HepG2 (cell line): ENCODE data around the gene IRF6. TPM values are rescaled to one million over a fixed set of nuclear protein-coding genes. Genes with fewer than 3 reads are reported as not detected.

Experiments used
- HOXA9 ChIP-seq: sonication (generic); formaldehyde crosslinking; IDR thresholded peaks from 2 replicates; pipeline ENCODE4 v1.8.1; 2022; ENCODE audit warnings: missing genetic modification reagents, mild to moderate bottlenecking, moderate library complexity, borderline replicate concordance
- KDM2A ChIP-seq: sonication (generic); formaldehyde crosslinking; IDR thresholded peaks from 2 replicates; pipeline ENCODE4 v1.4.0; 2020; ENCODE audit warnings: low read depth, missing genetic modification reagents, borderline replicate concordance
- KLF9 ChIP-seq: IDR thresholded peaks from 2 replicates; pipeline ENCODE4 v1.6.1; 2016; ENCODE audit warnings: low read depth
- RAD51 ChIP-seq: fragments of 450-650 bp; IDR thresholded peaks from 2 replicates; pipeline ENCODE4 v1.6.1; 2016; ENCODE audit warnings: borderline replicate concordance
- SATB2 ChIP-seq: sonication (generic); formaldehyde crosslinking; IDR thresholded peaks from 2 replicates; pipeline ENCODE4 v1.5.0; 2020; ENCODE audit warnings: missing genetic modification reagents
- ZMYM4 ChIP-seq: sonication (generic); formaldehyde crosslinking; IDR thresholded peaks from 2 replicates; pipeline ENCODE4 v1.8.1; 2023; ENCODE audit warnings: mild to moderate bottlenecking, missing genetic modification reagents
- ZNF124 ChIP-seq: sonication (generic); formaldehyde crosslinking; IDR thresholded peaks from 2 replicates; pipeline ENCODE4 v1.4.0; 2020; ENCODE audit warnings: missing genetic modification reagents
- ZNF263 ChIP-seq: sonication (generic); formaldehyde crosslinking; IDR thresholded peaks from 2 replicates; pipeline ENCODE4 v1.4.0; 2020; ENCODE audit warnings: missing genetic modification reagents
- ZNF510 ChIP-seq: sonication (generic); formaldehyde crosslinking; IDR thresholded peaks from 2 replicates; pipeline ENCODE4 v1.4.0; 2020; ENCODE audit warnings: low read depth, mild to moderate bottlenecking, missing genetic modification reagents
- ZNF605 ChIP-seq: sonication (generic); formaldehyde crosslinking; IDR thresholded peaks from 2 replicates; pipeline ENCODE4 v1.8.0; 2022; ENCODE audit warnings: mild to moderate bottlenecking, missing genetic modification reagents
- ZNF883 ChIP-seq: sonication (generic); formaldehyde crosslinking; IDR thresholded peaks from 2 replicates; pipeline ENCODE4 v1.5.1; 2020; ENCODE audit warnings: mild to moderate bottlenecking, missing genetic modification reagents; ENCODE audit errors: not compliant biosample characterization
- ZSCAN31 ChIP-seq: sonication (generic); formaldehyde crosslinking; IDR thresholded peaks from 2 replicates; pipeline ENCODE4 v1.5.0; 2020; ENCODE audit warnings: low read depth, mild to moderate bottlenecking, missing genetic modification reagents
- polyA plus RNA-seq, 8 experiments: library from polyadenylated mRNA; depleted of rRNA in 3 of 8; stranded (reverse) in 7 of 8; unstranded in 1 of 8; fragments of >200 nt; fragmentation: Illumina TruSeq in 4 of 8; extraction: Trizol in 4 of 8; gene quantifications; 2 replicates each; pipeline versions ENCODE4 v1.2.1 to v1.2.3, GENCODE V29; 2011 to 2016; ENCODE audit warnings: low read depth in 4 of 8, missing spikeins in 1 of 8, mixed read lengths in 1 of 8; ENCODE audit not compliant: insufficient read depth in 1 of 8
- total RNA-seq, 5 experiments: library from RNA; depleted of rRNA; stranded (reverse); fragments of >200 nt; fragmentation: Illumina TruSeq; extraction: Trizol; gene quantifications; 2 replicates each; pipeline ENCODE4 v1.2.3, GENCODE V29; 2016; ENCODE audit warnings: low read depth in 1 of 5
- TF ChIP-seq, protein P1 (sequence below): sonication (generic); formaldehyde crosslinking; IDR thresholded peaks from 2 replicates; pipeline ENCODE4 v1.8.0; 2022; ENCODE audit warnings: missing genetic modification reagents, mild to moderate bottlenecking, moderate library complexity, borderline replicate concordance
- TF ChIP-seq, protein P2 (sequence below): sonication (generic); formaldehyde crosslinking; IDR thresholded peaks from 2 replicates; pipeline ENCODE4 v1.5.1; 2020; ENCODE audit warnings: mild to moderate bottlenecking, moderate library complexity, missing genetic modification reagents
- TF ChIP-seq, protein P3 (sequence below): sonication (generic); formaldehyde crosslinking; IDR thresholded peaks from 2 replicates; pipeline ENCODE4 v1.4.0; 2020; ENCODE audit warnings: missing genetic modification reagents
- TF ChIP-seq, protein P4 (sequence below): sonication (generic); formaldehyde crosslinking; IDR thresholded peaks from 2 replicates; pipeline ENCODE4 v1.4.0; 2020; ENCODE audit warnings: low read depth, mild to moderate bottlenecking, missing genetic modification reagents
- TF ChIP-seq, protein P5 (sequence below): IDR thresholded peaks from 2 replicates; pipeline ENCODE4 v1.6.1; 2012; ENCODE audit warnings: inconsistent platforms

Gene IRF6
- total and polyA plus RNA-seq, 2 of the 13 experiments (the other 11 are each of a cell fraction or from before 2014, with no cell fraction given): 0.02 TPM; not detected in 1

DNA sequence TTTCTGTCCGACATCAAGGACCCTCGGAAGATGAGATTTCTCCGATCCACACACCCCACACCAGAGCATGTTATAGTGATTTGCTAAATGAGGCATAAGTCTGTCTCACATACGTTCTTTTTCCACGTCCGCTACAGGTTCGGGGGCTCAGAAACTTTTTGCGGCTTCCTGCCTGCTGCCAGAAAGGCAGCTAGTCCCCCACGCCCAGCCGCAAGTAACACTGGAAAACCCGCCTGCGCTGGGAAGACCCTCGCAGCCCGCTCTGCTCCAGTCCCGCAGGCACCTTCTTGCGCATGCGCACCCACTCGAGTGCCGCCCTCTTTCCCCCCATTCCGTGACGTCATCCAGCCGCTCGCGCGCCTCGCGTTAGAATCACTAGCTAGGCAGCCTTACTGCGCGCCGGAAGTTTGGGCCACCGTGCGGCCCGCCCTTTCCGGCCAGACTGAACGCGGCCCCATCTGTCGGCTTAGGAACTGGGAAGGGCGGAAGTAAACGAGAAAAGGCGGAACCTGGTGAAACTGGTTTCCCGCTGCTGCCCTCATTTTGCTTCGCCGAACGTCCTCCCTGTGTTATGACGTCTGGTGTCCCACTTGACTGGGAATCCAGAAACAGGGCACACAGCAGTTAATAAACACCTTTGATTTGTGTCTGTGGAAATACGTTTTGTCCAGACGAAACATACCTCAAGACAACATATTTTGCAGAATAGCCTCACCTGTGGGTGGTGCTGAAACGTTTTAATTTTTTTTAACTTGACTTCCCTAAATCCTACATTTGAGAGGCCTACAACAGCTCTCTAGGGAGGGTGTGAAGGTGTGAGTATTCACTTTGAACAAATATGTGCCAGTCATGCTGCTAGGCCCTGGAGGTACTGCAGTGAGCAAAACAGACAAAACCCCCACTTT is 21.4 kb downstream of the IRF6 start, which contains the start of gene C1orf74 (continued):
- TF ChIP-seq, protein P1, sequence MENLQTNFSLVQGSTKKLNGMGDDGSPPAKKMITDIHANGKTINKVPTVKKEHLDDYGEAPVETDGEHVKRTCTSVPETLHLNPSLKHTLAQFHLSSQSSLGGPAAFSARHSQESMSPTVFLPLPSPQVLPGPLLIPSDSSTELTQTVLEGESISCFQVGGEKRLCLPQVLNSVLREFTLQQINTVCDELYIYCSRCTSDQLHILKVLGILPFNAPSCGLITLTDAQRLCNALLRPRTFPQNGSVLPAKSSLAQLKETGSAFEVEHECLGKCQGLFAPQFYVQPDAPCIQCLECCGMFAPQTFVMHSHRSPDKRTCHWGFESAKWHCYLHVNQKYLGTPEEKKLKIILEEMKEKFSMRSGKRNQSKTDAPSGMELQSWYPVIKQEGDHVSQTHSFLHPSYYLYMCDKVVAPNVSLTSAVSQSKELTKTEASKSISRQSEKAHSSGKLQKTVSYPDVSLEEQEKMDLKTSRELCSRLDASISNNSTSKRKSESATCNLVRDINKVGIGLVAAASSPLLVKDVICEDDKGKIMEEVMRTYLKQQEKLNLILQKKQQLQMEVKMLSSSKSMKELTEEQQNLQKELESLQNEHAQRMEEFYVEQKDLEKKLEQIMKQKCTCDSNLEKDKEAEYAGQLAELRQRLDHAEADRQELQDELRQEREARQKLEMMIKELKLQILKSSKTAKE (CRISPR knock-in tag): no peak
- no peak for TF ChIP-seq SATB2 (CRISPR knock-in tag)
- peak; percentile 56; the same call in 1 of the 2 replicates for TF ChIP-seq KDM2A (CRISPR knock-in tag)
- TF ChIP-seq ZNF124: no peak
- TF ChIP-seq ZNF510 (CRISPR knock-in tag): no peak
- TF ChIP-seq, protein P2, sequence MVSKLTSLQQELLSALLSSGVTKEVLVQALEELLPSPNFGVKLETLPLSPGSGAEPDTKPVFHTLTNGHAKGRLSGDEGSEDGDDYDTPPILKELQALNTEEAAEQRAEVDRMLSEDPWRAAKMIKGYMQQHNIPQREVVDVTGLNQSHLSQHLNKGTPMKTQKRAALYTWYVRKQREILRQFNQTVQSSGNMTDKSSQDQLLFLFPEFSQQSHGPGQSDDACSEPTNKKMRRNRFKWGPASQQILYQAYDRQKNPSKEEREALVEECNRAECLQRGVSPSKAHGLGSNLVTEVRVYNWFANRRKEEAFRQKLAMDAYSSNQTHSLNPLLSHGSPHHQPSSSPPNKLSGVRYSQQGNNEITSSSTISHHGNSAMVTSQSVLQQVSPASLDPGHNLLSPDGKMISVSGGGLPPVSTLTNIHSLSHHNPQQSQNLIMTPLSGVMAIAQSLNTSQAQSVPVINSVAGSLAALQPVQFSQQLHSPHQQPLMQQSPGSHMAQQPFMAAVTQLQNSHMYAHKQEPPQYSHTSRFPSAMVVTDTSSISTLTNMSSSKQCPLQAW (CRISPR knock-in tag): no peak
- no peak for TF ChIP-seq KLF9
- TF ChIP-seq ZNF883 (CRISPR knock-in tag): no peak
- TF ChIP-seq, protein P3, sequence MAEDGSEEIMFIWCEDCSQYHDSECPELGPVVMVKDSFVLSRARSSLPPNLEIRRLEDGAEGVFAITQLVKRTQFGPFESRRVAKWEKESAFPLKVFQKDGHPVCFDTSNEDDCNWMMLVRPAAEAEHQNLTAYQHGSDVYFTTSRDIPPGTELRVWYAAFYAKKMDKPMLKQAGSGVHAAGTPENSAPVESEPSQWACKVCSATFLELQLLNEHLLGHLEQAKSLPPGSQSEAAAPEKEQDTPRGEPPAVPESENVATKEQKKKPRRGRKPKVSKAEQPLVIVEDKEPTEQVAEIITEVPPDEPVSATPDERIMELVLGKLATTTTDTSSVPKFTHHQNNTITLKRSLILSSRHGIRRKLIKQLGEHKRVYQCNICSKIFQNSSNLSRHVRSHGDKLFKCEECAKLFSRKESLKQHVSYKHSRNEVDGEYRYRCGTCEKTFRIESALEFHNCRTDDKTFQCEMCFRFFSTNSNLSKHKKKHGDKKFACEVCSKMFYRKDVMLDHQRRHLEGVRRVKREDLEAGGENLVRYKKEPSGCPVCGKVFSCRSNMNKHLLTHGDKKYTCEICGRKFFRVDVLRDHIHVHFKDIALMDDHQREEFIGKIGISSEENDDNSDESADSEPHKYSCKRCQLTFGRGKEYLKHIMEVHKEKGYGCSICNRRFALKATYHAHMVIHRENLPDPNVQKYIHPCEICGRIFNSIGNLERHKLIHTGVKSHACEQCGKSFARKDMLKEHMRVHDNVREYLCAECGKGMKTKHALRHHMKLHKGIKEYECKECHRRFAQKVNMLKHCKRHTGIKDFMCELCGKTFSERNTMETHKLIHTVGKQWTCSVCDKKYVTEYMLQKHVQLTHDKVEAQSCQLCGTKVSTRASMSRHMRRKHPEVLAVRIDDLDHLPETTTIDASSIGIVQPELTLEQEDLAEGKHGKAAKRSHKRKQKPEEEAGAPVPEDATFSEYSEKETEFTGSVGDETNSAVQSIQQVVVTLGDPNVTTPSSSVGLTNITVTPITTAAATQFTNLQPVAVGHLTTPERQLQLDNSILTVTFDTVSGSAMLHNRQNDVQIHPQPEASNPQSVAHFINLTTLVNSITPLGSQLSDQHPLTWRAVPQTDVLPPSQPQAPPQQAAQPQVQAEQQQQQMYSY (CRISPR knock-in tag): no peak
- TF ChIP-seq RAD51: no peak
- TF ChIP-seq, protein P4, sequence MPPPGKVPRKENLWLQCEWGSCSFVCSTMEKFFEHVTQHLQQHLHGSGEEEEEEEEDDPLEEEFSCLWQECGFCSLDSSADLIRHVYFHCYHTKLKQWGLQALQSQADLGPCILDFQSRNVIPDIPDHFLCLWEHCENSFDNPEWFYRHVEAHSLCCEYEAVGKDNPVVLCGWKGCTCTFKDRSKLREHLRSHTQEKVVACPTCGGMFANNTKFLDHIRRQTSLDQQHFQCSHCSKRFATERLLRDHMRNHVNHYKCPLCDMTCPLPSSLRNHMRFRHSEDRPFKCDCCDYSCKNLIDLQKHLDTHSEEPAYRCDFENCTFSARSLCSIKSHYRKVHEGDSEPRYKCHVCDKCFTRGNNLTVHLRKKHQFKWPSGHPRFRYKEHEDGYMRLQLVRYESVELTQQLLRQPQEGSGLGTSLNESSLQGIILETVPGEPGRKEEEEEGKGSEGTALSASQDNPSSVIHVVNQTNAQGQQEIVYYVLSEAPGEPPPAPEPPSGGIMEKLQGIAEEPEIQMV (CRISPR knock-in tag): no peak
- no peak for TF ChIP-seq ZSCAN31 (CRISPR knock-in tag)
- TF ChIP-seq HOXA9 (CRISPR knock-in tag): no peak
- TF ChIP-seq ZNF263: no peak
- TF ChIP-seq, protein P5, sequence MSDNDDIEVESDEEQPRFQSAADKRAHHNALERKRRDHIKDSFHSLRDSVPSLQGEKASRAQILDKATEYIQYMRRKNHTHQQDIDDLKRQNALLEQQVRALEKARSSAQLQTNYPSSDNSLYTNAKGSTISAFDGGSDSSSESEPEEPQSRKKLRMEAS: peak; percentile 83
- TF ChIP-seq ZNF605 (CRISPR knock-in tag): peak; percentile 90
- peak; percentile 98 for TF ChIP-seq ZMYM4
